HG03457 (cell line): ENCODE data around the gene TNFAIP6.
"Not testable (repeated sequence)": the region's sequence is repeated elsewhere in the genome, so short reads cannot be mapped to it uniquely, and the experiment has no call there.

ENCODE experiments used
- ATAC-seq: cut with Tn5 transposase; IDR thresholded peaks from one replicate; pipeline ENCODE4 v1.9.1; 2021; ENCODE audit warnings: moderate number of reproducible peaks; ENCODE audit not compliant: unreplicated experiment

Gene TNFAIP6

GRCh38 chr2:151357359-151357758 is at the start of gene TNFAIP6:
TNFAIP6 (plus strand) TSS chr2:151357592; CDS start chr2:151357667, 75 bp downstream.
- ATAC-seq, result no peak

- ATAC-seq, result not testable (repeated sequence)
Observed at GRCh38 chr2:151310313-151310712, 47.1 kb upstream of the TNFAIP6 start.

DNA sequence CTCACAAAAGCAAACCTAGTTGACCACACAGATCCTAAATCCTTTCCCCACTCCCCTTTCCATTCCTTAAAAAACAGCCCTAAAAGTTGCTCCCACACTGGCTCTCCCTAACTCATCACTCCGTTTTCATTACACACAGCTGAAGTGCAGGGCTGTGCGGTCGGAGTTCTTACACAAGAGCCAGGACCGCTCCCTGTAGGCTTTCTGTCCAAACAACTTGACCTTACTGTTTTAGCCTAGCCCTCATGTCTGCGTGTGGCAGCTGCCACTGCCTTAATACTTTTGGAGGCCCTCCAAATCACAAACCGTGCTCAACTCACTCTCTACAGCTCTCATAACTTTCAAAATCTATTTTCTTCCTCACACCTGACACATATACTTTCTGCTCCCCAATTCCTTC is 45.0 kb upstream of the TNFAIP6 start:
- ATAC-seq, result not testable (repeated sequence)

- no peak for ATAC-seq
Observed at GRCh38 chr2:151315381-151315903, 42.0 kb upstream of the TNFAIP6 start.

DNA sequence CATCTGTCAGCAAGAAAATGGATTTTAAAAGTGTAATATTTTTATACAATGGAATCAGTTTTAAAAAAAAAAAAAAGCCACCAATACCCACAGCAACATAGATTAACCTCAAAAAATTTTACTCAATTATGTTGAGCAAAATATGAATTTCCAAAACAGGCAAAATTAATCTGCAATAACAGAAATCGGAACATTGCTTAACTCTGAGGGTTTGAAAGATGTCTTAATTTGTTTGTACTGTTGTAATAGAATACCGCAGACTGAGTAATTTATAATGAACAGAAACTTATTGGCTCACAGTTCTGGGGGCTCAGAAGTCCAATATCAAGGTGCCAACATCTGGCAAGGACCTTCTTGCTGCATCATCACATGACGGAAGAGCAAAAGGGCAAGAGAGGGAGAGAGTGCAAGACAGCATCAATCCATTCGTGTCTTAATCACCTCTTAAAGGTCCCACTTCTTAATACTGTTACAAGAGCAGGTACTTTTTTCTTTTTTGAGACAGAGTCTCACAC is 31.8 kb upstream of the TNFAIP6 start:
- no peak for ATAC-seq

GRCh38 chr2:151326554-151326953 is 30.8 kb upstream of the TNFAIP6 start:
- no peak for ATAC-seq

GRCh38 chr2:151329998-151330397 is 27.4 kb upstream of the TNFAIP6 start:
- no peak for ATAC-seq

DNA sequence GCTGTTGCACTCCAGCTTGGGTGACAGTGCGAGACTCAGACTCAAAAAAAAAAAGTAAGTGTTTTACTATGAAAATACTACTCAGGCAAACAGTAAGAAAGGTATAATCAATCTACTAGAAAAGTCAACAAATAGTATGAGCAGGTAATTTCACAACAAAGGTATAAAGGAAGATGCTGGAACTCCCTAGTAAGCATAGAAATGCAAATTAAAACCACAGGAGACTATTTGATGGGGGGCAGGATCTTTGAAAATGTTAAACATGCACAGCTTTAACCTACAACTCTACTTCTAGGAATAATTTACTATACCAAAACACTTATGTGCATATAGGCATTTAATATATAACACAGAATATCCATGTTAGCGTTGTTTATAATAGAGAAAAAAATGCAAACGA is 24.3 kb upstream of the TNFAIP6 start:
- ATAC-seq, result no peak

GRCh38 chr2:151334082-151334815 is 23.1 kb upstream of the TNFAIP6 start:
- no peak for ATAC-seq

GRCh38 chr2:151336863-151337371 is 20.5 kb upstream of the TNFAIP6 start:
- ATAC-seq, result no peak

DNA sequence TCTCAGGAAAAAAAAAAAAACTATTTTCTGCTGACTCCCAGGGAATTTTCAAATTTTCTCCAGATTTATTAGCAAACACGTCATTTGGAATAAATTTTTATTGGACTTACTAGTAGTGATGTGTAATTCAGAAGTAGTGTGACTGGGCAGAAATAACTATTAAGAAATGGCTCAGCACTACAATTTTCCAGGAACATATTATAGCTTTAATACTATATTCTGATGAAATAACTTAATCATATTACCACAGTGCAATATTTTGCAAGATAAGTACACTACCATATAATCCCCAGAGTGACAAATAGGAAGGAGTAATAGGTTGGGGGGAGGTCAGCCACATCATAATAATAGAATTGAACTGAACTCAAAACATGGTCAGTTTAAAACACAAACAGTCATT is 19.7 kb upstream of the TNFAIP6 start:
- ATAC-seq, result no peak

DNA sequence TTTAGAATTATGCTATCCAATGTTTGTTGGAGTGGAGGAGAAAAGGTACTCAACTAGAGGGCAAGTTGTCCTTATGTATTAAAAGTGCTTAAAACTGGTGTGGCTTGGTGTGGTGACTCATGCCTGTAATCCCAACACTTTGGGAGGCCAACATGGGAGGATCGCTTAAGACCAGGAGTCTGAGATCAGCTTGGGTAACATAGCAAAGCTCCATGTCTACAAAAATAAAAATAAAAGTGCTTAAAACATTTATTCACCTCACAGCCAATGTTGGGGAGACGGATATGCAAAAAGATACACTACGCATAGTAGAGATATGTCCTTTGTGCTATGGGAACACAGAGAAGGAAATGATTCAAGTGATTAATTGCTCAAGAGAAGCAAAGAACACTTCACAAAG is 19.3 kb upstream of the TNFAIP6 start:
- no peak for ATAC-seq

- ATAC-seq, result no peak
Observed at GRCh38 chr2:151343073-151343472, 14.3 kb upstream of the TNFAIP6 start.

- ATAC-seq, result not testable (repeated sequence)
Observed at GRCh38 chr2:151344191-151344590, 13.2 kb upstream of the TNFAIP6 start.

DNA sequence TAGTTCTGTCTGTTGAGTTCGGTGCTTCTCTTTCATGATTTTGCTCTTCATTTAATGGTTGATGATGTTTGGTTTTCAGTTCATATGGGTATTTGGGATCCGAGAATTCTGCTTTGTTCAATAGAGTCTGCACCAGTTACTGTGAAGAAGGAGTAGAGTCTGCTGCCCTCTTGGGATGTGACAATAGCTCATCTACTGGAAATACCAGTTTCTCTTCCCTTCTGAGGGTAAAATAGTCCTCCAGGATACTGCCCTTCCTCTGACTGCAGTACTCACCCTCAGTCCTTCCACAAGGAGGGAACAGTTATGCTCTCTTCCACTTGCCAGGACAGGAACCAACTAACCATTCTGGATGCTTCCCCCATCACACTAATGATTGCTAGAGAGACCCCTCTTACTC is 12.5 kb upstream of the TNFAIP6 start:
- ATAC-seq, result no peak

GRCh38 chr2:151347294-151347693 is 10.1 kb upstream of the TNFAIP6 start:
- no peak for ATAC-seq

DNA sequence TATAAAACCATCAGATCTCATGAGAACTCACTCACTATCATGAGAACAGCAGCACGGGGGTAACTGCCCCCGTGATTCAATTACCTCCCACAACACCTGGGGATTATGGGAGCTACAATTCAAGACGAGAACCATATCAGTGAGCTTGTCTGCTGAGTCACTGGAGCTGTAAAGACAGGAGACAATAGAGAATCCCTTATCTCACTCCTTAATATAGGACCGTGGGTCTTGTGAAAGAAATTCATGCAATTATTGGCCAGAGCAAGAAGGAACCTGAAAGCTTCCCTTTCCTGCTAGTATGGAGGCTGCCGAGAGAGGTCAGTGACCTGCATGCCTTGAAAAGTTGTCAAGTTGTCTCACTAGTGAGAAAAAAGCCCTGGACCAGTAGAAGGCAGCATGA is 9.5 kb upstream of the TNFAIP6 start:
- ATAC-seq, result no peak

- no peak for ATAC-seq
Observed at GRCh38 chr2:151350579-151351195, 6.7 kb upstream of the TNFAIP6 start.

DNA sequence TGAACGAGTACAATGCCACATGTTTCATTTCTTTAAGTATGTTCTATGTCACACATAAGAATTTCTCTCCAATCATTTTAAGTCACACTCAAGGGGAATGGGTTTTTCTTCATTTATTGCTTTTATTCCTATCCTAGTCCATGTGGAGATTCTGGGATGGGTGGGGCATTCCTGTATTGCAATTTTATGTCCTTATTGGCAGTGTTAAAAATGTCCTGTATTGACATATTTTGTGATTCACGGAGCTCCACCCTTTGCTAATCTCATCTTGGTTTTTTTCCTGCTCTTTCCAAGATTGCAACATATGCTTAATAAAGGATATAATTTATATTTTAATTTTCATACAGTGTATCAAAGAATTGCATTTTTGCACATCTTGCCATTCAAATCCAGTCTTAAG is 3.4 kb upstream of the TNFAIP6 start:
- ATAC-seq, result no peak

DNA sequence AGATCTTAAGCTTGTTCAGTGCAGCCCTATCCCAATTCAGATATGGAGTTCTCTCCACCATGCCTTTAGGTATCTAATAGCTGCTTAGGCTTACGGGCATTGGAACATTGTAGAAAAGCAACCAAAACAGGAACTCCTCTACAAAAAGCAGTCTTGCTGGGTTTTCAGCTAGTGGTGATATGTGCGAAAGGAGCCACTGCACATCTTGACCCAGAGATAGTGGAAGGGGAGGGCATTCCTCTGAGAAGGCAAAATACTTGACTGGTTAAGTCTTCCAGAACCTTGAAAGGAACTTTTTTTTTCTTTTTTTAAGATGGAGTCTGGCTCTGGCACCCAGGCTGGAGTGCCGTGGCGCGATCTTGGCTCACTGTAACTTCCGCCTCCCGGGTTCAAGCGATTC is 2.6 kb upstream of the TNFAIP6 start:
- ATAC-seq, result no peak

DNA sequence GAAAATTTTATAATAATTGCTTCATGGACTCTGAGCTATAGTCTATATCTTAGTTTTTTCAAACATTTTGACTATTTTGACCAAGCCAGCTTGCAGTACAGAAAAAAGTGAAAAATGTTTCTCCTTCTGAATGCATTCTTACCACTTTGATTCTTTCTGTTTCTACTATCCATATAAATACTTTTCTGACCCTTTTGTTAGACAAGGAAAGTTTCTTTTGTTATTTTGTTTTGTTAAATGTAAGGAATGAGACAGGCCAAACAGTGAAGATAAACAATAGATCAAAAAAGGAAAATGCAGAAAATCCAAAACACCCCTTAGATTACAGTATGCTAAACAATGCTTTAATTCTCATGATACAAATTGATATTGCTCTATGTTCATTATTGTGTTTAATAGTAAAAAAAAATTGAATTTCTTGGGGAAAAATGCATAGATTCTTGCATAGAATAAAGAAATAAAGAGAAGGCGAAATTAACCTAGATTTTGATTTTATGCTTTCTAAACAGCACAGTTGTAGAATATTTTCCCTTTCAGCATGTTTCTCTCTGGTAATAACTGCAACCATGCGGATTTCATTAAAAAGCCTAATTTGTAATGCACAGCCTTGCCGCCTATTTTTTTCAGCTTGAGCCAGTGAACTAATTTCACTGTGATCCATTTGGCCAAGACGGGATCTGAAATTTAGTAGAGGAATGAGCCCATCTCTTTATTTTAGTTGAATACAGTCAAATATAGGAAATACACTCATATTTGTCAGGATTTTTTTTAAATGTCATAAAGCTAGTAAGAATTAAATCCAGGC is 976 bp downstream of the TNFAIP6 start:
- no peak for ATAC-seq
